ENCODE results near the gene TRAM2.

TRAM2 gene

DNA sequence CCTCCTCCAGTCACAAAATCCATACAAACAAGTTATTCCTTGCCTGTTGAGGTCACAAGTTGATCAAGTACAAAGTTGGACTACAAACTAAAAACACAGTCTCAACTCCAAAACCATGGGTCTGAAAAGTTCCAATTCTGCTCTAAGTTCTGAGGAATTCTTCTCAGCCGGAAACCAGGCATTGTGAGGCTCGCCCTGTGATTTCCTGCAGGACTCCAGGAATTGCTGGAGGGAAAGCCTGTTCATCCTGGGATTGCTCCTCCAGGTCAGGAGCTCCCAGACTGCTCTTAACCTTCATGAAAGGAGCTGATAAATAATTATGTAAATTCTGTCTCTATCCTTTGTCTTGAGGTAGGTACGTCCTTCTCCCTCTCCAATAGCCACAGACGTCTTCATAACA, 8.5 kb downstream of the TRAM2 start:
- peak overlapping the region; percentile 73 for H3K27ac ChIP-seq (ENCODE audit: poor library complexity, severe bottlenecking)
- H3K4me1 ChIP-seq (ENCODE audit: insufficient read depth, poor library complexity, severe bottlenecking): peaks cover 36% of the 10 kb centered on the region
- H3K9me3 ChIP-seq (ENCODE audit: severe bottlenecking): no peaks in the 10 kb centered on the region
- no peaks in the 10 kb centered on the region for H3K27me3 ChIP-seq (ENCODE audit: insufficient read depth, poor library complexity, severe bottlenecking)
- ATAC-seq (ENCODE audit: low read depth): no peak
- peaks cover 15% of the 10 kb centered on the region for H3K36me3 ChIP-seq (ENCODE audit: low read depth)
- H3K4me3 ChIP-seq (ENCODE audit: severe bottlenecking): no peak overlapping the region
- DNase-seq (ENCODE audit: low spot score): no peak
- TF ChIP-seq, protein P1, sequence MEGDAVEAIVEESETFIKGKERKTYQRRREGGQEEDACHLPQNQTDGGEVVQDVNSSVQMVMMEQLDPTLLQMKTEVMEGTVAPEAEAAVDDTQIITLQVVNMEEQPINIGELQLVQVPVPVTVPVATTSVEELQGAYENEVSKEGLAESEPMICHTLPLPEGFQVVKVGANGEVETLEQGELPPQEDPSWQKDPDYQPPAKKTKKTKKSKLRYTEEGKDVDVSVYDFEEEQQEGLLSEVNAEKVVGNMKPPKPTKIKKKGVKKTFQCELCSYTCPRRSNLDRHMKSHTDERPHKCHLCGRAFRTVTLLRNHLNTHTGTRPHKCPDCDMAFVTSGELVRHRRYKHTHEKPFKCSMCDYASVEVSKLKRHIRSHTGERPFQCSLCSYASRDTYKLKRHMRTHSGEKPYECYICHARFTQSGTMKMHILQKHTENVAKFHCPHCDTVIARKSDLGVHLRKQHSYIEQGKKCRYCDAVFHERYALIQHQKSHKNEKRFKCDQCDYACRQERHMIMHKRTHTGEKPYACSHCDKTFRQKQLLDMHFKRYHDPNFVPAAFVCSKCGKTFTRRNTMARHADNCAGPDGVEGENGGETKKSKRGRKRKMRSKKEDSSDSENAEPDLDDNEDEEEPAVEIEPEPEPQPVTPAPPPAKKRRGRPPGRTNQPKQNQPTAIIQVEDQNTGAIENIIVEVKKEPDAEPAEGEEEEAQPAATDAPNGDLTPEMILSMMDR (IDR thresholded peaks at IDR 0.05; ENCODE audit: poor library complexity, severe bottlenecking): no peak

DNA sequence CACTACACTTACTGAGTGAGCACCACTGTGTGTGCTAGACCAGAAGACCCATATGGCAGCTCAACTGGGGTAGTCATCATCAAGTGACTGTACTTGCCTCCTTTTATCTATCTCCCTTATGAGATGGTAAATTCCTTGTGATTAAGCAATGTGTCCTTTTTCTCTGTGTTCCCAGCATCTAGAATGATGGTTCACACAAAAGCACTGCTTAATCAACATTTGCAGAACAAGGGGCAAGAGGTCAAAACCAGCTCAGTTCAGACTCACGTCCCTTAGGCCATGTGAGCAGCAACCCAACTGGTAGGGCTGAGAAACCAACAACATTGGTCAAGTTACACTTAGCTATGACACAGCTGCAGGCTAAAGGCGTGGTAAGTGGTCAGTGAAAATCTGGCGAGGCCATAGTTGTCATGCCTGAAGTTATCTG, 10.0 kb downstream of the TRAM2 start:
- TF ChIP-seq, protein P1 (IDR thresholded peaks at IDR 0.05; ENCODE audit: poor library complexity, severe bottlenecking): no peak
- peaks cover 35% of the 10 kb centered on the region for H3K4me1 ChIP-seq (ENCODE audit: insufficient read depth, poor library complexity, severe bottlenecking)
- no peaks in the 10 kb centered on the region for H3K27me3 ChIP-seq (ENCODE audit: insufficient read depth, poor library complexity, severe bottlenecking)
- peak overlapping the region; percentile 73 for H3K27ac ChIP-seq (ENCODE audit: poor library complexity, severe bottlenecking)
- peaks cover 10% of the 10 kb centered on the region; the same call in 1 of the 2 replicates for H3K36me3 ChIP-seq (ENCODE audit: low read depth)
- ATAC-seq (ENCODE audit: low read depth) (peak; percentile 89), DNase-seq (ENCODE audit: low spot score) (peak; percentile 75)
- H3K9me3 ChIP-seq (ENCODE audit: severe bottlenecking): no peaks in the 10 kb centered on the region
- H3K4me3 ChIP-seq (ENCODE audit: severe bottlenecking): no peak overlapping the region

DNA sequence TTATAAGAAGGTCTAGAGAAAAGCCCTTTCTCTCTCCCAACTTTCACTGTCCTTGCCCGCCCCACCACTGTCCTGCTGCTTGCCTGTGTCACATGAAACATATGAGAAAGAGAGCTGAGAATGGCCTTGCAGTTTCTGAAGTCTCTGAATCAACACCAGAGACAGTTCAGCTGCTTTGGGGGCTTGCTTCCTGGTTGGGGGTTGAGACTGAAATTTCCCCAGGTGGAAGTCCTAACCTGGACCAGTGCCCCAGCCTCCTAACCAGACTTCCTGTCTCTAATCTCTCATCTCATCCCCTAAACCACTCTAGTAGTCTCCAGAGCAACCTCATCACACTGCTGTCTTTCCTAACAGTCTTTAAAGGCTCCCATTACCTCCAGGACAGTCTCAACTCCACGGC, 10.7 kb downstream of the TRAM2 start:
- H3K27ac ChIP-seq (ENCODE audit: poor library complexity, severe bottlenecking): peak overlapping the region; percentile 73
- DNase-seq (ENCODE audit: low spot score): no peak
- no peak for ATAC-seq (ENCODE audit: low read depth)
- H3K9me3 ChIP-seq (ENCODE audit: severe bottlenecking): no peaks in the 10 kb centered on the region
- H3K4me3 ChIP-seq (ENCODE audit: severe bottlenecking): no peak overlapping the region
- H3K27me3 ChIP-seq (ENCODE audit: insufficient read depth, poor library complexity, severe bottlenecking): no peaks in the 10 kb centered on the region
- TF ChIP-seq, protein P1 (IDR thresholded peaks at IDR 0.05; ENCODE audit: poor library complexity, severe bottlenecking): no peak
- peaks cover 35% of the 10 kb centered on the region for H3K4me1 ChIP-seq (ENCODE audit: insufficient read depth, poor library complexity, severe bottlenecking)
- peaks cover 10% of the 10 kb centered on the region; the same call in 1 of the 2 replicates for H3K36me3 ChIP-seq (ENCODE audit: low read depth)

DNA sequence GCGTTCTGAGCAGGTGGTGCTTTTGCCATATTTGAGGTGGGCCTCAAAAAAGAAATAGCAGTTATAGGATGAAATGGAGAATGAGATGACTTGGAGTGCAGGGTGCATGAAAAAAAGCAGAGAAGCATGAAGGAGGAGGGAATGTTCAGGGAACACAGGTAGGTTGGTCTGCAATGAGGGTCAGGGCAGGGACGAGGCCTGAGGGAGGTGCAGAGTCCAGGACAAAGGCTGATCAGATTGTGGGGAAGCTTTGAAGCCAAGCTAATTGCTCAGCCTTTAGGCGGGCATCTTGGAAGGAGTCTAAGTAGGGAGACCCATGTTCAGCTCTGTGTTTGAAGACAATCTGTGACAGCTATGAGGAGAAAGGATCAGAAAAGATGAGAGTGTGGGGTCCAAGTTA, 12.0 kb downstream of the TRAM2 start:
- H3K27me3 ChIP-seq (ENCODE audit: insufficient read depth, poor library complexity, severe bottlenecking): no peaks in the 10 kb centered on the region
- H3K27ac ChIP-seq (ENCODE audit: poor library complexity, severe bottlenecking): no peak overlapping the region
- peaks cover 10% of the 10 kb centered on the region; the same call in 1 of the 2 replicates for H3K36me3 ChIP-seq (ENCODE audit: low read depth)
- no peaks in the 10 kb centered on the region for H3K9me3 ChIP-seq (ENCODE audit: severe bottlenecking)
- peaks cover 35% of the 10 kb centered on the region for H3K4me1 ChIP-seq (ENCODE audit: insufficient read depth, poor library complexity, severe bottlenecking)
- ATAC-seq (ENCODE audit: low read depth) (no peak), DNase-seq (ENCODE audit: low spot score) (no peak)
- TF ChIP-seq, protein P1 (IDR thresholded peaks at IDR 0.05; ENCODE audit: poor library complexity, severe bottlenecking): no peak
- H3K4me3 ChIP-seq (ENCODE audit: severe bottlenecking): no peak overlapping the region

DNA sequence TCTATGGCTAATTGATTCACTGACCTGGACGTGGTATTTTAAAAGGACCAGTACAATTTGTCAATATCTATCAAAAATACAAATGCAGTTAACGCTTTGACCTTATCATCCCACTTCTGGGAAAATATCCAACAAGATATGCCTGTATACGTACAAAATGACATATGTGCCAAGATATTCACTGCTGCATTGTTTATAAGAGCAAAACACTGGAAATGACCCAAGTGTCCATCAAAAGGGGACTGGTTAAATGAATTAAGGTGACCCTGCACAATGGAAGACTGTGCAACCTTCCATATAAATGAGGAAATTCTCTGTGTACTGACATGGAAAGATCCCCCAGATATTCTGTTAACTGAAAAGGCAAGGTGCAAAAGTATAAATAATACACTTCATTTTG, 13.9 kb downstream of the TRAM2 start:
- no peaks in the 10 kb centered on the region for H3K27me3 ChIP-seq (ENCODE audit: insufficient read depth, poor library complexity, severe bottlenecking)
- H3K9me3 ChIP-seq (ENCODE audit: severe bottlenecking): no peaks in the 10 kb centered on the region
- peaks cover 10% of the 10 kb centered on the region; the same call in 1 of the 2 replicates for H3K36me3 ChIP-seq (ENCODE audit: low read depth)
- peaks cover 27% of the 10 kb centered on the region for H3K4me1 ChIP-seq (ENCODE audit: insufficient read depth, poor library complexity, severe bottlenecking)
- TF ChIP-seq, protein P1 (IDR thresholded peaks at IDR 0.05; ENCODE audit: poor library complexity, severe bottlenecking): no peak
- H3K4me3 ChIP-seq (ENCODE audit: severe bottlenecking): no peak overlapping the region
- H3K27ac ChIP-seq (ENCODE audit: poor library complexity, severe bottlenecking): peak overlapping the region; percentile 15
- DNase-seq (ENCODE audit: low spot score): no peak
- ATAC-seq (ENCODE audit: low read depth): no peak

All from RWPE2 (cell line).